DMS53 treated with DMSO at 0.1 percent for 48 hours (cell line): ENCODE results near the gene CENPE.

Experiments used
- DNase-seq: peaks from one replicate; lab custom pipeline; 2025; ENCODE audit not compliant: unreplicated experiment; lab: John Stamatoyannopoulos, UW

The CENPE gene

DNA sequence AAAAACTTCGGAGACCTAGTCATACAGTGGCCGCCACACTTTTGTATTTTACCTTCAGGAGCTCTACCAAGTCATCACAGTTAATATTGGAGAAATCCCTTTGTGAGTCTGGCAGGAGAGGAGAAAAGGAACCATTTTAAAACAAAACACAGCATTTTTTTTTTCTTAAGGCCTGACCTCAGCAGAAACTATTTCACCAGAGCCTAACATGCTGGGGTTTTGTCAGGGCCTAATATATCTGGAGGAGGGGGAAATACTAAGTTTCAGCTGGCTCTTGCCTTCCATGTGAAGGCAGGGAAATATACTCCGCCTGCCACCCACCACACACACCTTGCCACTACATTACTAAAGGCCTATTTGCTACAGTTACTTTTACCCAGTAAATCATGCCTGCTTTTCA, 72.0 kb downstream of the CENPE start:
- no peak for DNase-seq

DNA sequence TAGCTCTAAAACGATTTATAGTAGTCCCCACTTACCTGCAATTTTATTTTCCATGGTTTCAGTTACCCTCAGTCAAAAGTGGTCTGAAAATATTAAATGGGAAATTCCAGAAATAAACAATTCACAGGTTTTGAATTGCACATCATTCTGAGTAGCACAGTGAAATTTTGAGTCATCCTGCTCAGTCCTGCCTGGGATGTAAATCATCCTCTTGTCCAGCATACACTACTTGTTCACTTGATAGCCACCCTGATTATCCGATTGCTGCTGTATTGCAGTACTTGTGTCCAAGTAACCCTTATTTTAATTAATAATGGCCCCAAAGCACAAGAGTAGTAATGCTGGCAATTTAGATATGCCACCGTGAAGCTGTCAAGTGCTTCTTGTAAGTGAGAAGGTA, 75.0 kb downstream of the CENPE start:
- DNase-seq = no peak

DNA sequence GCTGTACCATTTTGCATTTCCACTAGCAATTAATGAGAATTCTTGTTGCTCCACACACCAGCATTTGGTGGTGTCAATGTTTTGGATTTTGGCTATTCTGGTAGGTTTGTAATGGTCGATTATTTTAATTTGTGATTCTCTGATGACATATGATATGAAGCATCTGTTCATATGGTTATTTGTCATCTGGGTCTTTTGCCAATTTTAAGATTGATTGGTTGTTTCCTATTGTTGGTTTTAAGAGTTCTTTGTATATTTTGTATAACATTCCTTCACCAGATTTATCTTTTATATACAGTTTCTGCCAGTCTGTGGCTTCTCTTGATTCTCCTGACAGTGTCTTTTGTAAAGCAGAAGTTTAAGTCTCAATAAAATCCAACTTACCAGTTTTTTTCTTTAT, 80.0 kb downstream of the CENPE start:
- DNase-seq = no peak

DNA sequence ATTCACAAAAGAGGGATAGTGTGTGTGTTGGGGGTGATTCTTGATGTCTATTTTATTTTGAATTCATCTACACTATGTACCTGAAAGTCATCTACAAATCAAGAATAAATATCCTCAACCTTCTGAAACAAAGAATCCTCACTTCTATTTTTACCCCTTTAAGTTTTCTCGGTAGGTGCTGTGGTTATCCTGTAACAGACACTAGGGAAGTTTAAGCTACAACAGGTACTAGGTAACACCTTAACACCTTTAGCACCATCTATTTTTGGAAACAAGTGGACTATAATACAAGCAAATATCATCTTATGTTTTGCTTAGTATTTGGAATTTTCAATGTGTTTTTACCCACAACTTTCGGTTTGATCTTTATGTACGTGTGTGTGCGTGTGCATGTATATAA, 86.5 kb downstream of the CENPE start:
- no peak for DNase-seq

DNA sequence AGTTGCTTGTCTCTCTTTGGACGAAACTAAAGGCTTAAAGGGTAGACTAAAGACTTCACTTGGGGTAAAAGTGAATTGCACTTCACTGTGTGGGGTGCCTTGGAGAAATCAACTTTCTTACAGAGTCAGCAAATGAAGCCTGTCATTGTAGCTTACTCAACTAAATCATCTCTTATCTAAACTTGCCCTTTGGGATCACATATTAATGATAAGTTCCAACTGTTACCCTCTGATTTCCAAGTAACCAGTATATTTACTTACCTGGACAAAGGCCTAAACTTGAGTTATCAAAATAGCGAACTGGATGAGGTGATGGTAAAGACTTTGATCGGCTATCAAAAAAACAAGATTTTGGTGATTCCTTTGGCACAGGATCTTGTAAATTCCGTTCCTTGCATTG, 89.6 kb downstream of the CENPE start:
- DNase-seq = no peak

DNA sequence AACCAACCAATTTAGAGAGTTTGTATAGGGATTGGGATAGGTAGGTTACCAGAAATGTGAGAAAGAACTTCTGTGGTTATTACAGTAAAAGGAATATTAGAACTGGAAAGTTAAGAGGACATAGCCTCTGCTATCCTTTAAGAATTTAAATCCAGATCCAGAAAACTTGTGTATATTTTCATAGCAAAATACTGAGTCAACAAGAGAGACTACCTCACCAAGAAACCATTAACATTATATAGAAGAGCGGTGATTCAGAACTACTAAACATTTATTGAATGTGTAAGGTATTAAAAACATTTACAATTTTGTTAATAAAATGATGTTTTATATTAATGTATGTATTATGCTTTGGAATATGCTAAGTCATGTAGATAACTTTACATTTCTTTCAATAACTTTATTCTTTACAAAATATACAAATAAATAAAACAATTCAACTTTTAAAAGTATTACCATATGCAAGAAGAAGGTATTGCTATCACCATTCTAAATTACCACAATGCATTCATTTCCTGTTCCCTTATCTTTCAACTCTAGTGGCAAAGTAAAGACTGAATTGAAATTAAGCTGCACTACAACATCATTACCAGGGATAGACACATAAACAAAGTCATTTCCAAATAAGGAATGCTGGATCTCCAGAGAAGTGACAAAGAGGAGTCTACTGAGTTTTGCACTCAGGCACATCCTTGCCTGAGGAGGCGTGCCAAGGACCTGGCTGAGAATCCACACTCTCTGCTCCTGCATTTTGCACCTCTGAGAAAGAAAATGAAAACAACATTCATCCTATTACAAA, 92.4 kb downstream of the CENPE start:
- DNase-seq = no peak

DNA sequence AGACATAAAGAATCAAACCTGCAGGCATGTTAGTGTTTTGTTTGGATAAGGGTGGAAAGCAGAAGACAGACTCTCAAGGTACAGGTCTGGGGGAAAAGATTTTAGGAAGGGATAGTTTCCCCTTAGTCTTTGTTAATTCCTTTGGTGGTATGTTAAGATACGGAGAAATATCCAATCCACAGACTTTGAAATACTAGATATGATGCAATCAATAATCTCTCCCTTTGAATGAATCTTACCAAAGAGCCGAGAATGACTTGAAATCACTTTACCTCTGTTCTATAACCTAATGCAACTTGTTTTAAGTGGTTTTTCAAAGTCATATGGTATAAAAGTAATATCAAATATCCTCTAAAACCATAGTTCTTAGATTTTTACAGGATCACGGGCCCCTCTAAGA, 93.3 kb downstream of the CENPE start:
- no peak for DNase-seq

DNA sequence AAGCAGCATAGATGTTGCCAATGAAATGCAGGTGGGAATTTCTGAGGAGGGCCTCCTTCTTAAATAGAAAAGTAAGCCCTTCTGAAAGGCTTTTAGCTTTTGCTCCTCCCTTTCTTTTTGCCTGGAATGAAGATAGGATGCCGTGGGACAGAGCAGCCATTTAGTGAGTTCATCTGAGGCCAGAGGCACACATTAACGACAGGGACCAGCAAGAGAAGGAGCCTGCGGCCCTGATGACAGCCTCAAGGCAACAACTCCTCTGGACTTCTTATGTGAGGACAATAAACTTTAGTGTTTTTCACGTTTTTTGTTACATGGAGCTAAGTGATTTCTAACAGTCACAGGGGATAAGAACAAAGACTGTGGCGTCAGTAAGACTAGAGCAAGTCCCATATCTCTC, 97.5 kb downstream of the CENPE start:
- no peak for DNase-seq

DNA sequence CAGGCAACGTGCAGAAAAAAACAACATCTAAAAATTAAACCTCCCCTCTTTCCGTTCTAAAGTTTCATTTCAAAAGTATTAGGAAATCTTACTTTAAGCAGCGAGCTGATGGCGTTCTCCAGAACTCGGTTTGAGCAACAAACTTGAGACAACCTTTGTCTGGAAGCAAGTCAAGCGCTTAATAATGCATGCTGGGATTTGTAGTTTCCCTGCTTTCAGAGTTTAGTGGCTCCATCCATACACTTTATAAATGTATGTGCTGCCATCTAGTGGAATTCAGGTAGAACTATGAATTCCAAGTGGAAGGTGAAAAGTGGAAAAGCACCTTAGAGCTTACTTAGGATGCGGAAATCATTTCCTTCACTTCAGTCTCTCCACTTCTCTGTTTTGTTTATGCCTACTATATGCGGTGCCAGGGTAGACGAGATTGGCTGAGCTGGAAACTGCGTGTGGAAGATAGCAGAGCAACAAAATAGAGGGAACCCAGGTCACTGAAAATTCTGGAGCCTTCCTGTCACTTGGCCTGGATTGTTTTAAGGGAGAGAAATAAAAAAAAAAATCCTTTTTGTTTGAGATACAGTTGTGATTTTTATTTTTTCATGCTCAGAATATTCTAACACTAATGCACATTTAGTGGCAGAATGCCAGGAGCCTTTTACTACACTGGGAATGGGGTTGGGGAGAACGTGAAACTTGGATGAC, 98.3 kb downstream of the CENPE start, which contains the start of gene BDH2:
BDH2 (minus strand) TSS at position 144 of the 702 bp plus-strand sequence. CDS start 3,580 bp downstream, outside the sequence.
- DNase-seq = peak; percentile 76

DNA sequence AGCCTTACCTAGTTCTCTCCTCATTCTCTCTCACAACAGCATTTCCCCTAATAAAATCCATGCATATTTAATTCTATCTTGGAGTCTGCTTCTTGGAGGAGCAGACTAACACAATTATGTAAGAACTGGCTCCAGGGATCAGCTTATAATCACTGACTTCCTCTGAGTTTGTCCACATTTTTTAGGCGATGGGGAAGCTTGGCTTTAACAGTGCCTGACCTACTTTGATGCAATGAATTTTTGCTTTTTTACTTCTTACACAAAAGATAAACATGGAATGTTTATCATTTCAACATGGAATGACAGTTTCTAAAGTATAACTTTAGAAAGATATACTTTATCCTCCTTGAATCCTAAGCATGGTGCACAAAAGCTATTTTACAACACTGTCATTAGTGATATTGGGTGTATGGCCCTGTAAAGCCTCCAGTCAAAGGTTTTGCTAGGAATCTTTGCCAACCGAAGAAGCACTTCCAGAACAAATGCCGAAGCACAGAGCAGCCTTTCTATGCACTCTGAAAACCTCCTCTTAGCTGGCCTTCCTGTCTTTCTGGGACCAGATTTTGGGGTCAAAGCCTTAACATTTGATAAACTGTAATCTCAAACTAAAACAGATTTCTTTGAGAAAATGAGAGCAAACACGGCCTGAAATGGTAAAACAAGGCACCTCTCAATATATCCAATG, 99.2 kb downstream of the CENPE start:
- DNase-seq = no peak

DNA sequence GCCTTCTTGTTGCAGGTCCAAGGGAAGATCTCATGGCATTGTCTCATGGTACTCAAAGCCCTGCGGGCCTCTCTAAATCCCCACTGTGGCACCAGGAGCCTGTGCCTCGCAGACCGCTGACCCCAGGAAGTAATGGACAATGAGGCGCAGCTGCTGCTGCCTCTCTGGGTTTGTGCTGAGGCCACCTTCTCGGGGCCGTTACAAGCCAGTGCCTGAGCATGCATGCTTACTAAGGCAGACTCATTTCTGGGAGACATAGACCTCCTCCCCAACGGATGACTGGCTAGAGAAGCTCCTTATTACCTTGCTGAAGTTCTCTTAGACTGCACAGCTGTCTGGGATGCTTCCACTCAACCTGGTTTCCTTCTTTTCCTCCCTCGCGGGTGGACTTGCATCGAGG, 99.8 kb downstream of the CENPE start:
- no peak for DNase-seq

DNA sequence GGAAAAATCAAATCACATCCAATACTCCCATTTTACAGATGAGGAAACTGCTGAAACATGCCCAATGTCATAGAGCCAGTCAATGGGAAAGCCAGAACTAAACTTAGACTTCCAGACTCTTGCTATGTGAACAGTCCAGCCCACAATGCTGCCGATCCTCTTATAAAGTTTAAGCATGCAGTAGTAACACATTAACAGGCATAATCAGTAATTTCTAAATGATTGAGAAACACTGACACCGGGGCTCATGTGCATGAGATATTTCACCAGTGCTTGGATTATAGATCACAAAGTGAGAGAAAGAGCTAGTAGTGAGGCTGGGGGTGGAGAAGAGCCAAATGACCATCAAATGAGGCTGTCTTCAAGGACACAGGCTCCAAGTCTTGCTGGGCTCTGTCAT, 101.0 kb downstream of the CENPE start:
- no peak for DNase-seq

DNA sequence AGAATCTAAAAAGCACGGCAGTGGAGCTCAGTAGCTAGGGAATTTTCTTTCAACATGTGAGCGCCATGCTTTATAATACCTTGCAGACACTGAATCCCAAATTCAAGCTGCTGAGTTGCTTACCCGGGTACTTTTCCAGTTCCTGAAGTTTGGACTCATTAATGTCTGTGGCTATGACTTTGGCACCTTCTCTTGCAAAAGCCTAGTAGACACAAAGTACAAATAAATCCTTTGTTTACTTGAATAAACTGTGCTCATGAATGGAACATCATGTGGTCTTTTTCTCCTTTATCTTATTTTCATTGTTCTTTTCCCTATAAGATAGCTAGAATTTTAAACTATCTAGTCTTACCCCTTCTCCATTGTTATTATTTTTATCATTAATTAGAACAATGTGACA, 103.1 kb downstream of the CENPE start:
- no peak for DNase-seq

DNA sequence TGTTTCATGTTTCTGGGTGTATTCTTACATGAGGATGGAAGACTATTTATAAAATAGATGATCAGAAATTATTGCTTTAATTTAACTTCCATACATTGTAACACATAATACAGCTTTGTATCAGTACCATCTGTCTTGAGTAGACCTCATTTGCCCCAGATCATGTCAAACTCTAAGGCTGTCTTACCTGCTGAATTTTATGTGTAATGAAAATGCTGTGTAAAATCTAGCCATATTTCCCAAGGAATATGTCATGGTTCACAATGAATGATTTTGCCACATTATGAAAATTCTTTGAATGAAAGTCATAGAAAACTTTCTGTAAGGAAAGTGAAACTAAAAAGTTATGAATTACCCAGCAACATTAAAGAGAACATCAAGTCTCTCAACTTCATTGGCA, 105.9 kb downstream of the CENPE start:
- no peak for DNase-seq

DNA sequence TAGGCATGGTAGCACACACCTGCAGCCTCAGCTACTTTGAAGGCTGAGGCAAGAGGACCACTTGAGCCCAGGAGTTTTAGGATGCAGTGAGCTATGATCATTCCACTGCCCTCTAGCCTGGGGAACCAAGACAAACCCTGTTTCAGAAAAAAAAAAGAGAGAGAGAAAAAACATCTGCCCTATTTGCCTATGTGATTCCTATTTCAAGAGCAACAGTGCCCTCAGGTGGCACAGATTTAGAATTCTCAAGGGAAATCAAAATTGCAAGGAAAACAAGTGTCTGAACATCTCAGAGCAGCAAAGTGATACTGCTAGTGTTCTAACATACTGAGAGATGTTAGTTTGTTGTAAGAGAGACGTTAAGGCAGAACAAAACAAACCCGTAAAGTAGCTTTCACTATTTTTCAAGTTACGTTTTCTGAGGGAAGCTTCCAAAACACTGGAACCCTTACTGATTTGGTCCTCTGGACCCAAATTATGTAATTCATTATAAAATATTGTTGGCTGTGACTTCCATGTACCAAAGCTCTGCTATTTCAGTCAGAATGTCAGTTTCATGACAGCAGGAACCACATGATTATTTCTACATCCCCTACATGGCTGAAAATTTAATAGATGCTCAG, 106.4 kb downstream of the CENPE start:
- DNase-seq = peak; percentile 59

DNA sequence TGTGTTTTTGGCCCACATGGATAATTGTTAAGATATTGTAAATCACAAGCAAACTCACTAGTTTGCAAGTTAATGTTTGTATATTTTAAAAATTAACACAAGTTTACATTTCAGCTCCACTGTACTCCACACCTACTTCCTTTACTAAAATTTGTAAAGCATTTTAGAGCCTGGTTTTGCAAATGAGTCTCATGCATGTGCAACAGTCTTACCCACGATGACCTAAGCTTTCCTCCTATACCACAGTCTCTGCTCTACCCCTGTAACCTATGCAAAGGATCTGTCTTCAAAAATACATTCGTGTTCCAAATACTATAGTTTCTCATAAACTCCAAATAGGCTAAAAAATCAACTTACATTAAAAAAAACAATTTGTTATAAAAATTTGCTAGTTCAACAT, 108.7 kb downstream of the CENPE start:
- DNase-seq = no peak

DNA sequence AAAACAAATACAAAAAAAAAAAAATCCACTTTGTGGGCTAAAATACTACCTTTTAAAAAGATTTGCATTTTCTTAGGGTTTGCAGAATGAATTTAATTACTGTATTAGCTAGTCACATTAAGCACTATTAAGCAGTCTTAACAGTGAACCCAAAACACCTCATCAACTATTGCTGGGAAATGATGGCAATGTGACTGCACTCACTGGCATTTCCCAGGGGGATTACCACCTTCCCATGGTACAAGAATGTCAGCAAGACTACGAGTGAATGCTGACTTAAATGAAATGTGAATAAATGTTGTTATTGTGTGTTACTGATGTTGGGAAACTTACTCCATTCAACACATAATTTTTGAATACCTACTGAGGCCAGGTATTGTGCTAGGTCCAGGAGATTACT, 111.6 kb downstream of the CENPE start:
- DNase-seq = no peak

DNA sequence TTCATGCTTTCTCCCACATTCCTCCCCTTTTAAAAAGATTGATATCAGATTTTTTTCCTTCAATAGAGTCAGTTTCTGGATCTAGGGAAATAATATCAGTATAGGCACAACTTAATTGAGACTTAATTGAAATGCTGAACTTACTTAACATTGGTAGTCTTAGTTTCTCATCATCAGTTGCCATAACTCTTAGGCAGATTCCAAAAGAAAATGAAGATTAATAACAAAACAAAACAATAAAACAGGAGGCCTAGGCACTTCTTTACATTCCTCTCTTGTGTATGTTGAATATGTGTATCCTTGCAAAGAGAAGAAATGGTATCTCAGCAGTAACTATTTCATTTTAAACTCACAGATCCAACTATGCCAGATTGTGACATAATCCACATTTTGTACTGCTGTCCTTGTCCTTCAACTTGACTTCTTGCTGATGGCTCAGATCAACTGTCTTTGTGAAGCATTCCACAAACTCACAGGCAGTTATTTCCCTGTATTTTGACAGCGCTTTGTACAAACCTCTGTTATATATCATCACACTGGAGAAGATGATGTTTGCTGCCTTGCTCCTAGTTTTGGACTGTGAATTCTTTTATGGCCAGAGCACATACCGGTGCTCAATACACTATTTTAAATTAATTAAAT, 112.5 kb downstream of the CENPE start:
- DNase-seq = no peak

DNA sequence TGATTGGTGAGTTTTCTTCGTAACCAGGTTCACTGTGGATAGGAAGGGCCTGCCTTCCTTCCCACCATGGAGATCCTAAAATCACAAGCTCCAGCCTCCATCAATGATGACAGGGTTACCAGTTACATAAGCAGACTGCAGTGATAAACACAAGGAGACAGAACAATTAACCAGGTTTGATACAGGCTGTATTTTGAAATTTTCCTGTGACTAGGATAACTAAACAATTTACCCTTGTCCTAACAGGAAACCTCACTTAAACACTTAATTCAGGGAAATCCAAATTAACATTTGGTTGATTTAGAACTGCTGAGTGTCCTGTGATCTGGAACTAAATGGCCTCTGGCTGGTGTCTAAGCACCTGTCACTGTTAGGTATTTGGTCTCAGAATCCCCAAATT, 118.5 kb downstream of the CENPE start:
- DNase-seq = no peak

DNA sequence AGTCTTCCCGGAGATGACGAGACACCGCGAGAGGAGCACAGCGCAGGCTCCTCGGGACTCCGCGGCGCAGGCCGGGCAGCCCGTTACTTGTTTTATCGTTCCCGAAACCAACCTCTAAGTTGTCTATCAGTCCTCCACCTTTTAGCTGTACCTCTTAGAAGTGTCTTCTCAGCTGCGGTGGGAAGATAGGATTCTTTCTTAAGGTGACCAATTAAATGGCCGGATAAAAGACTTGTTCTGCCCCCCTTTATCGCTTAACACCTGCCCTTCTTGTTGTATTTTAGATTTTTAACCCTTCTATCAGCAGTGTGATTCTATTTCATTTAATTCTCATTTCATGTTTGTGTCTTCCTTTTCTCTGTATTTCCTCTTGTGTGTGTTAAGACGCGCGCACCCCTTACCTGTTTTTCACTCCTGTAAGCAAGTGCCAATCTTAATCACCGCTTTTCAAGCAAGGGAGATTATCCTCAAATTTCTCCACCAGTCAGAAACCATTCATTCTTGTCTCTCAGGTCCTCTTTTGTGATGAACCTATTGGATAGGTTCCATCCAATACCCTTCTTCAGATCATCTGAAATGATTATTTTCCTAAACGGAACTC, 121.3 kb downstream of the CENPE start, which contains the start of gene SLC9B2:
SLC9B2 (minus strand) TSS at position 15 of the 601 bp plus-strand sequence. CDS start 9,211 bp downstream, outside the sequence.
- peak; percentile 22 for DNase-seq
